ENCODE results near the gene HACL1.
"Not testable (repeated sequence)": the region's sequence is repeated elsewhere in the genome, so short reads cannot be mapped to it uniquely, and the experiment has no call there.

Gene HACL1

GRCh38 chr3:15581471-15582394 is 19.6 kb downstream of the HACL1 start:
- no peak overlapping the region for H3K4me3 ChIP-seq (ENCODE audit: low read depth, low read length)

GRCh38 chr3:15579051-15579450 is 22.3 kb downstream of the HACL1 start:
- no peak overlapping the region for H3K4me3 ChIP-seq (ENCODE audit: low read depth, low read length)

DNA sequence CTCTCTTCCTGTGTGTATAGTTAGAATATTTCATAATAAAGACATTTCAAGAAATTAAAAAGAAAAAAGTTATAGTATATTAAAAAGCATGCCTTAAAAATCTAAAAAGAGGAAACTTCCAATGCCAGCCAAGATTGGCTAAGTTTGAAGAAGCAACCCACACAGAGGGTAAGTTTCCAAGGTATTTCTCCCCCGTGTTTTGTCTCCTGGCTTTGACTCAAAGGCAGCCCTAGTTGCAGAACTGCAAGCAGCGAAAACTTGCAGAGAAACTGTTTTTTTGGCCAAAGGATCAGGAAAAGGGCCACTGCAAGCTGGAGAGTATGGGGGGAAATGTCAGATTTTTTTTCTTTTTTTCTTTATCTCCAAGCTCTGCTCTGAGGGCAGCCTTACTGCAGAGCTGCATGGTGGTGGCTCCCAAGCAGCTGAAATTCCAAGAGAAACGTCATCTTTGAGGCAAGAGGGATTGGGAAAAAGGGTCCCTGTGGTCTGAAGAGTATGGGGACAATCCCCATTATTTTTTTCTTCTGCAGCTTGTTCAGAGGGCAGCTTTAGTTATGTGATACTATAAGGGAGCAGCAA is 23.0 kb downstream of the HACL1 start:
- H3K4me3 ChIP-seq (ENCODE audit: low read depth, low read length): no peak overlapping the region

GRCh38 chr3:15576475-15576874 is 24.9 kb downstream of the HACL1 start:
- H3K4me3 ChIP-seq (ENCODE audit: low read depth, low read length): no peak overlapping the region

DNA sequence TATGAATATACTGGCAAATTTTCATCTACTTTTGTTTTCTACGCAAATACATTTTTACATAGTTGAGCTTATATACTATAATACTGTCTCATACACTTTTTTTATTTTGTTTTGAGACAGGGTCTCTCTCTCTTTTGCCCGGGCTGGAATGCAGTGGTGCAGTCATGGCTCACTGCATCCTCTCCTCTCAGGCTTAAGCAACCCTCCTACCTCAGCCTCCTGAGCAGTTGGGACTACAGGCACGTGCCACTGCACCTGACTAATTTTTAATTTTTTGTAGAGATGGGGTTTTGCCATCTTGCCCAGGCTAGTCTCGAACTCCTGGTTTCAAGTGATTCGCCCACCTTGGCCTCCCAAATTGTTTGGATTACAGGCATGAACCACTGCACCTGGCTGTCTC is 25.9 kb downstream of the HACL1 start:
- no peak overlapping the region for H3K4me3 ChIP-seq (ENCODE audit: low read depth, low read length)

DNA sequence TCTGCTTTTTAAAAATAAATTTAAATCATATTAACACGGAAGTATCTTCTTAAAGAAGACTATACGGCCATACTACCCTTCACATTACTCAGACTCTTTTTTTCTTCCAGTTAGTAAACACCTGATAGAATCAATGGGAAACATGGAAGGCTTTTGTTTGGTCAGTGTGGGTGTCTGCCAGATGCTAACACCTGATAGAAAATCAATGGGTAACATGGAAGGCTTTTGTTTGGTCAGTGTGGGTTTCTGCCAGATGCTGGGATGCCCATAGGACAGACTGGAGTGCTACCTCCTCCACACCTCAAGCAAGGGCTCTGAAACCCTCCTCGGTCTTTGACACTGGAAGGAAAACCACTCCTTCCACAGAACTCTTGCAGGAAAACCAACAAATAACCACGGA is 29.2 kb downstream of the HACL1 start:
- no peak overlapping the region for H3K4me3 ChIP-seq (ENCODE audit: low read depth, low read length)

- no peak overlapping the region for H3K4me3 ChIP-seq (ENCODE audit: low read depth, low read length)
Measured at GRCh38 chr3:15563190-15563589, 38.2 kb downstream of the HACL1 start.

DNA sequence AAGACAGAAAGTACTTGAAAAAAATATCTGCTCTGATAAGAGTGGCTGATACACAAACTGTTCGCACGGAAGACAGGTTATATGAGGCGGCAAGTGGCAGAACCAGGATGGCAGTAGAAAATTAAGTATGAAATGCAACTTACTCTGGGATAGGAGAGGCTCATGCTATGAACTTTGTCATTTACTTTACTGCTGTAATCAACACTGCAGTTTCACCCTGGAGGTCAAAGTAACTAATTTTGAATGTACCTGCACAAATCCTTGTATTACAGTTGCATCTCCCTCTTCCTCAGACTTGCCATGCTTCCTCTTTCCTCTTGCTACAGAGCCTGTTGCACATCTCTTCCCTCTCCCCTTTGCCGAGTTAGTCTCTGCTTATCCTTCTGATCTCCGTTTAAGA is 38.8 kb downstream of the HACL1 start:
- H3K4me3 ChIP-seq (ENCODE audit: low read depth, low read length): no peak overlapping the region

GRCh38 chr3:15558581-15558980 is 42.8 kb downstream of the HACL1 start:
- no peak overlapping the region for H3K4me3 ChIP-seq (ENCODE audit: low read depth, low read length)

DNA sequence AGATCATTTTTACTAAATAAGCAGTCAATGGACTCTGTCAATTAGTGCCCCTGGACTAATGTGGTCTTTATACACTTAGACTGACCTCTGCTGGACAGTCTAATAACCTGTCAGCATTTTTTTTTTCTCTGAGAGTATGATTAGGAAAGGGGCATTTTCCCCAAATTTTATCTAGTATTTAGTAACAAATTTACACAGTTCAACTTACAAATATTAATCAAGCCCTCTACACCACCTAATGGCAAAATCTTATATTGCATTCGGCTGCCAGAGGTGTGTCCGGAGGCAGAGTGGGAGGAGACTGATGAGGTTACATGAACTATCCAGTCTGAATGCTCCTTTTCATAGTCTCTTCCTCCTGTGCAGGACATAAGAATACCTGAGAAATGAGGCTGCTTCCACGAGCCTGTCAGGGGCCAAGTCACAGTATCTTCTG is 43.8 kb downstream of the HACL1 start:
- H3K4me3 ChIP-seq (ENCODE audit: low read depth, low read length): no peak overlapping the region

GRCh38 chr3:15556512-15556911 is 44.9 kb downstream of the HACL1 start:
- no peak overlapping the region for H3K4me3 ChIP-seq (ENCODE audit: low read depth, low read length)

DNA sequence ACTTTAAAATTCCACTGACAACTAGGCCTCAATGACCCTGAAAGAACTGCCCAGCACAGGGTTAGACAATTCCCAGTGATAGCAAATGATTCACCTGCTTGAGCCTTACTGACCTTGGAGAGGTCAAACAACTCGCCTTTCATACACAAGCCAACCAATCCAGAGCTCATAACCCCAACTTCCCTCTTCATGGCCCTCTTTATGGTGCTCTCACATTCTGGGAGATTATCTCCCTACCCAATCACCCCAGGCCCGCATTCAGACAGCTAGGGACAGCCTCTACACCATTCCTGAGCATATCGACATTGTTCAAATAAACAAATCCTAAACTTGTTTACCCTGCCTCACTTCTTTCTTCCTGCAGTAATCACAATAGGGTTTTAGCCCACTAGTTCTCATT is 47.6 kb downstream of the HACL1 start:
- H3K4me3 ChIP-seq (ENCODE audit: low read depth, low read length): no peak overlapping the region

- H3K4me3 ChIP-seq (ENCODE audit: low read depth, low read length): no peak overlapping the region
Measured at GRCh38 chr3:15551902-15552301, 49.5 kb downstream of the HACL1 start.

DNA sequence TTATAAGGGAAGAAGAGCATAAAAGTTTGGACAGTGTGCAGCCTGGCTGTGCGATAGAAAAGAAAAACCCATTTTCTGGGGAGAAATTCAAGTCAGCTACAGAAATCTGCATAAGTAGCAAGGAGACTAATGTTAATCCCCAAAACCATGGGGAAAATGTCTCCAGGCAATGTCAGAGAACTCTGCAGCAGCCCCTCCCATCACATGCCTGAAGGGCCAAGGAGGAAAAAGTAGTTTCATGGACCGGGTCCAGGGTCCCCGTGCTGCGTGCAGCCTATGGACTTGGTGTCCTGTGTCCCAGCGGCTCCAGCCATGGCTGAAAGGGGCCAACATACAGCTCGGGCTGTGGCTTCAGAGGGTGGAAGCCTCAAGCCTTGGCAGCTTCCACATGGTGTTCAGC is 51.5 kb downstream of the HACL1 start:
- no peak overlapping the region for H3K4me3 ChIP-seq (ENCODE audit: low read depth, low read length)

DNA sequence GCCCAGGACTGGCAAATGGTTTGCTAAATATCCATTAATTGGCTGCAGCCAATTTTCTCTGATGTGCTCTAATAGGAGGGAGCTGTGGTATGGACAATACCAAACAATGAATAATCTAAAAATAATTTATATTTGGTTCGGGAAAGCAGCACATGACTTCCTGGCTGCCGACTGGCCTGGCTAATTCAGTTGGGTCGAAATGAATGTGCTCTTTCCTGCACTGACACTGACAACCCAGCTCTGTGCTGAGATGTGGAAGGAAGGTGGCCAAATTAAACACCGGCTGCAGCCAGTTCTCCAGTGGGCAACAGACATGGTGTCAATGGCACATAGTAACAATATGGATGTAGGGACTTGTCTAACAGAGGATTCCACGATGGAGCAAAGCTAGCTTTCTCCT is 58.8 kb downstream of the HACL1 start:
- no peak overlapping the region for H3K4me3 ChIP-seq (ENCODE audit: low read depth, low read length)

DNA sequence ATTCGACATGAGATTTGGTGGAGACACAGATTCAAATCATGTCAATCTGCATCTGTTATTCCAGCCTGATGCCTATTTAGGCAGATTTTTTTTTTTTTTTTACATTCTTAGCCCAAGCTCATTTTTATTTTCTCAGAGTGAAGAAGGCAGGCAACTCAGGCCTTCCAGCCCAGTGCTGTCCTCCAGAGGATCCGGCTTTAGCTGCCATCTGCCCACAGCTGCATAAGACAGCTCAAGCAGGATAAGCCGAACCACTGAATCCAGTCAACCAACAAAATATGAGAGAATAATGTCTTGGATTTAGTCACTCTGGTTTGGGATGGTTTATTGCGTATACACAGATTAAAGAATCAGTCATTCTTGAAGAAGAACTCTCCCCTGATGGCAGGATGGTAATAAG is 60.0 kb downstream of the HACL1 start:
- no peak overlapping the region for H3K4me3 ChIP-seq (ENCODE audit: low read depth, low read length)

DNA sequence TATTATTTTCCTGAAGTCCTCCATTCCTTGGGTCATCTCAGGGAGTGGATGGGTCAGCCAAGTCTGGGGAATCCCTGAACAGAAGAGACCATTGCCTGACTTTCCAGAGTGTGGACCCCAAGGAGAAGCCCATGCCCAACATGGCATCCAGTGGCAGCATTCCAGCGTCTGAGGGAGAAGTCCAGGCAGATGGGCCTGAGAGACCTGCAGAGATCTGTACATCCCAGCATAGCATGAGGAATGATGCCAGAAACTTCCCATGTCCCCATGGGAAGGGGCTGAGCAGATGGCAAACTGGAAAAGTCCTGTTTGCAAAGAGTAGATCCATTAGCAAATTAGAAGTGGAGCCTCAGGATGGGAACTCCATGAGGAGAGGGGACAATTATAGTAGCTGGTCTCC is 62.3 kb downstream of the HACL1 start:
- no peak overlapping the region for H3K4me3 ChIP-seq (ENCODE audit: low read depth, low read length)

DNA sequence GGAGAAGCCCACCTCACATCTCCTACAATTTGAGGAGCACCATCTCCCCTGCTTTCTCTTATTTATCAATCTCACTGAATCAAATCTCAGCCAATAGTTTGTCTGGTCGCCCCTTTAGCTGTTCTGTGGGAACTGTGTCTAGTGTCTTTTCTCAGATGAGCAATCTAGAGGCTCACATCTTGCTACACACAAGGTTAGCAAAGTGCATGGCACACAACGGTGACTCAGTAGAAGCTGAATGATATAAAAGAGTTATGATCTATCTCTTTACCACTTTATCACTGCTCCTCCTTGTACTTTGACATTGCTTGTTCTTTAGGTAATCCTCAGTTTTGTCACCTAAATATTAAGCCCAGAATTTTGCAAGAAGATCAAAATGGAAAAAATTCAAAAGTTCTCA is 63.0 kb downstream of the HACL1 start:
- no peak overlapping the region for H3K4me3 ChIP-seq (ENCODE audit: low read depth, low read length)

- H3K4me3 ChIP-seq (ENCODE audit: low read depth, low read length): no peak overlapping the region
Measured at GRCh38 chr3:15536856-15537255, 64.5 kb downstream of the HACL1 start.

- H3K4me3 ChIP-seq (ENCODE audit: low read depth, low read length): no peak overlapping the region
Measured at GRCh38 chr3:15535732-15536131, 65.6 kb downstream of the HACL1 start.

DNA sequence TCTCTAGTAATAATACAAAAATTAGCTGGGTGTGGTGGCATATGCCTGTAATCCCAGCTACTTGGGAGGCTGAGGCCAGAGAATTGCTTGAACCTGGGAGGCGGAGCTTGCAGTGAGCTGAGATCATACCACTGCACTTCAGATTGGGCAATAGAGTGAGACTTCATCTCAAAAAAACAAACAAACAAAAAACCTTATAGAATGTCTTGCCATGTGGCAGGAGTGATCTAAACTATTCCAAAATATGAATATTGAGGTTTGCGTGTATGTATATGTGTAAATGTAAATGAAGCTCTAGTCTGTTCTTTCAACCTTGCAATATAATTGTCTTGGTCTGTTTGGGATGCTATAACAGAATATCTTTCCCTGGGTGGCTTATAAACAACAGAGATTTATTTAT is 68.8 kb downstream of the HACL1 start:
- not testable (repeated sequence) for H3K4me3 ChIP-seq (ENCODE audit: low read depth, low read length)

GRCh38 chr3:15531346-15531745 is 70.0 kb downstream of the HACL1 start:
- H3K4me3 ChIP-seq (ENCODE audit: low read depth, low read length): no peak overlapping the region
